HepG2 (cell line): ENCODE data around the gene APC2. TPM values are rescaled to one million over a fixed set of nuclear protein-coding genes. Genes with fewer than 3 reads are reported as not detected.

ENCODE experiments used
- CREM ChIP-seq, 2 experiments: sonication (generic) in 1 of 2; formaldehyde crosslinking in 1 of 2; IDR thresholded peaks; 2 replicates each; pipeline versions ENCODE4 v1.4.0 to v1.6.1; 2016 to 2020; ENCODE audit warnings: antibody characterized with exemption in 1 of 2, mild to moderate bottlenecking in 1 of 2, missing genetic modification reagents in 1 of 2
- FLYWCH1 ChIP-seq: sonication (generic); formaldehyde crosslinking; IDR thresholded peaks from 2 replicates; pipeline ENCODE4 v1.8.1; 2023; ENCODE audit warnings: mild to moderate bottlenecking, missing genetic modification reagents
- HNRNPLL ChIP-seq: fragments of 200-400 bp; formaldehyde crosslinking; IDR thresholded peaks from 2 replicates; pipeline ENCODE4 v1.6.1; 2017; ENCODE audit warnings: mild to moderate bottlenecking, low read depth, low read length; ENCODE audit not compliant: poor library complexity, severe bottlenecking
- ISX ChIP-seq: sonication (generic); formaldehyde crosslinking; conservative IDR thresholded peaks from 2 replicates; pipeline ENCODE4 v1.5.0; 2020; ENCODE audit warnings: missing genetic modification reagents
- KLF9 ChIP-seq: IDR thresholded peaks from 2 replicates; pipeline ENCODE4 v1.6.1; 2016; ENCODE audit warnings: low read depth
- MXI1 ChIP-seq: IDR thresholded peaks from 3 replicates; pipeline ENCODE4 v1.6.1; 2012; ENCODE audit warnings: low read depth, low read length, inconsistent platforms, borderline replicate concordance
- NR3C1 ChIP-seq: sonication (generic); formaldehyde crosslinking; IDR thresholded peaks from 2 replicates; pipeline ENCODE4 v1.4.0; 2020; ENCODE audit warnings: missing genetic modification reagents
- REL ChIP-seq: sonication (generic); formaldehyde crosslinking; conservative IDR thresholded peaks from 2 replicates; pipeline ENCODE4 v1.8.0; 2022; ENCODE audit warnings: mild to moderate bottlenecking, missing genetic modification reagents, moderate library complexity
- RNF219 ChIP-seq: sonication (generic); formaldehyde crosslinking; IDR thresholded peaks from 2 replicates; pipeline ENCODE4 v1.5.0; 2020; ENCODE audit warnings: mild to moderate bottlenecking, missing genetic modification reagents
- ZNF687 ChIP-seq: sonication (generic); formaldehyde crosslinking; IDR thresholded peaks from 2 replicates; pipeline ENCODE4 v1.5.1; 2020; ENCODE audit warnings: mild to moderate bottlenecking, missing genetic modification reagents, moderate library complexity
- polyA plus RNA-seq, 8 experiments: library from polyadenylated mRNA; depleted of rRNA in 3 of 8; stranded (reverse) in 7 of 8; unstranded in 1 of 8; fragments of >200 nt; fragmentation: Illumina TruSeq in 4 of 8; extraction: Trizol in 4 of 8; gene quantifications; 2 replicates each; pipeline versions ENCODE4 v1.2.1 to v1.2.3, GENCODE V29; 2011 to 2016; ENCODE audit warnings: low read depth in 4 of 8, missing spikeins in 1 of 8, mixed read lengths in 1 of 8; ENCODE audit not compliant: insufficient read depth in 1 of 8
- total RNA-seq, 5 experiments: library from RNA; depleted of rRNA; stranded (reverse); fragments of >200 nt; fragmentation: Illumina TruSeq; extraction: Trizol; gene quantifications; 2 replicates each; pipeline ENCODE4 v1.2.3, GENCODE V29; 2016; ENCODE audit warnings: low read depth in 1 of 5

The APC2 gene
- total and polyA plus RNA-seq, 2 of the 13 experiments (the other 11 are each of a cell fraction or from before 2014, with no cell fraction given) = 0.08 to 0.22 TPM

GRCh38 chr19:1520203-1520780 is 70.4 kb downstream of the APC2 start (continued):
- TF ChIP-seq RNF219 (CRISPR knock-in tag) = no peak
- no peak for TF ChIP-seq NR3C1 (CRISPR knock-in tag)
- no peak for TF ChIP-seq REL
- peak; percentile 43 for TF ChIP-seq ZNF687
- peak; percentile 72 for TF ChIP-seq HNRNPLL
- no peak for TF ChIP-seq CREM (IDR thresholded peaks at IDR 0.05)
- TF ChIP-seq CREM (CRISPR knock-in tag; IDR thresholded peaks at IDR 0.05) = no peak
- TF ChIP-seq MXI1 = no peak
- TF ChIP-seq ISX (CRISPR knock-in tag) = no peak
- TF ChIP-seq KLF9 (CRISPR knock-in tag) = no peak
- TF ChIP-seq FLYWCH1 (CRISPR knock-in tag) = no peak
